ENCODE measurements around the gene LGR4.
"Not testable (repeated sequence)": the region's sequence is repeated elsewhere in the genome, so short reads cannot be mapped to it uniquely, and the experiment has no call there.

The LGR4 gene

DNA sequence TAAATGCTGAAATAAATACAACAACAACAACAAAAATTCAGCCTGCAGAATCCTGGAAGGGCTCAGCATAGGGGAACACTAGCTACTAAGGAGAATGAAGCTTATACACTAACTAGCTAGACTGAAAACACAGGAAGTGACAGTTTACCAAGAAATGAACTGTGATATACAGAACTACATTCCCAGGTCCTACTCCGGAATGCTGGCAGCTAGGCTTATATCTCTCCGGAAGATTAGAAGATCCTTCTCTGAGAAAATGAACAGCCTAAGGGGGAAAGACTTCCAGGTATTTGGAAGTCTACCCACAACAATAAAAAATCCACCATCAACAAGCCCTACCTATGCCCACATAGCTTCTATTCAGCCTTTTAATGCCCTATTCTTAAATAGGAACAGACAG, 140.6 kb downstream of the LGR4 start:
- DNase-seq = no peak

DNA sequence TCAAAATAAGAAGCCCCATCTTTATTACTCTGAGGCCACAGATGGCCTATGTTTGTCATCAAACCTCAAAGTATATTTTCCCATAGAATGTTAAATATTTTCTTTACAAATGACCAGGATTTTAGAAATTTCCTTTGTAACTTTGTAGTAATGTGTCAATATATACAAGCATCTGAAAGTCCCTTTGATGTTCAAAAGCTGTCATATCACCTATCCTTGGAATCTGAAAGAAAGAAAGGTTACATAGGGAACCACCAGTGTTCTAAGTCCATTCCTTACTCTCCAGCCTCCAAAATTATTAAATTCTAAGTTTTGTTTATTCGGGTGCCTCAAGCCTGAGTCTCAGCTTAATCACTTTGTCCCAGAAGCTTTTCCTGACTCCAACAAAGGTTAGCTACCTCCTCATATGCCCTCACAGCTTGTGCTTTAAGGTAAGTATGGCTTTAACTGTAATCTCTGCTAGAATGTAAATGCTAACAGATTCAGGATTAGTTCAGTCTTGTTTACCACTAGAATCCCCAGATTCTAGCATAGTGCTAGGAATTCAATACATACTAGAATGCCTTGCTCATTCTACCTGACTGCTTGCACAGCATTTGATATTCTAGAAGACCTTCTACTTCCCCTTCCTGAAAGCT, 141.8 kb downstream of the LGR4 start:
- DNase-seq = no peak

DNA sequence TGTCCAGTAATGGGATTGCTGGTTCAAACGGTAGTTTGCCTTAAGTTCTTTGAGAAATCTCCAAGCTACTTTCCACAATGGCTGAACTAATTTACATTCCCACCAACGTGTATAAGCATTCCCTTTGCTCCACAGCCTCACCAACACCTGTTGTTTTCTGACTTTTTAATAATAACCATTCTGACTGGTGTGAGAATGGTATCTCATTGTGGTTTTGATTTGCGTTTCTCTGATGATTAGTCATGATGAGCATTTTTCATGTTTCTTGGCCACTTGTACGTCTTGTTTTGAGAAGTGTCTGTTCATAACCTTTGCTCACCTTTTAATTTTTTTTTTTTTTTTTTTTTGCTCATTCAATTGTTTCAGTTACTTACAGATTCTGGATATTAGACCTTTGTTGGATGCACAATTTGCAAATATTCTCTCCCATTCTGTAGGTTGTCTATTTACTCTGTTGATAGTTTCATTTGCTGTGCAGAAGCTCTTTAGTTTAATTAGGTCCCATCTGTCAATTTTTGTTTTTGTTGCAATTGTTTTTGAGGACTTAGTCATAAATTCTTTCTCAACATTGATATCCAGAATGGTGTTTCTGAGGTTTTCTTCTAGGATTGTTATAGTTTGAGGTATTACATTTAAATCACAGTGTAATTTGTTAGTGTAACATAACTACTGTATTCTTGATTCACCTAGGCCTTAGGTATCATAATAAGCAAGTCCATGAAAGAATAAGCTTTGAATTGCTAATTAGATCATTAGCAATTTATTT, 142.5 kb downstream of the LGR4 start:
- DNase-seq = no peak

DNA sequence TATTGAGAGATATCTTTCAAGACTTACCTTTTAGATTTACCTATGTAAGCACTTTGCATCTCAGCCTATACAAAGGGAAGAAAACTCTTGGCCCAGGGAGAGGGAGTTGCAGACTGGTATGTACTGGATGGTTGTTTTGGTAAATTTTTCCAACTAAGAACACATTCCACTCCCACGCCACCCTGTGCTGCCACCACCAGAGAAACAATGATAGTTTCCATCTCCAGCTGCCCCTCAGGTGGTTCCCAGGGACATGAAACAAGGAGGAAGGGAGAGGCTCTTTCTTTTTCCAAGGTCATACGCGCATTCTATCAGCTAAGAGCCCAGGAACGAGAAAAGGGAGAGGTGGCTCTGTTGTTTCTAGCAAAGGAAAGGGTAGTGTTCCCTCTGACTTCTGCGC, 144.0 kb downstream of the LGR4 start:
- no peak for DNase-seq

DNA sequence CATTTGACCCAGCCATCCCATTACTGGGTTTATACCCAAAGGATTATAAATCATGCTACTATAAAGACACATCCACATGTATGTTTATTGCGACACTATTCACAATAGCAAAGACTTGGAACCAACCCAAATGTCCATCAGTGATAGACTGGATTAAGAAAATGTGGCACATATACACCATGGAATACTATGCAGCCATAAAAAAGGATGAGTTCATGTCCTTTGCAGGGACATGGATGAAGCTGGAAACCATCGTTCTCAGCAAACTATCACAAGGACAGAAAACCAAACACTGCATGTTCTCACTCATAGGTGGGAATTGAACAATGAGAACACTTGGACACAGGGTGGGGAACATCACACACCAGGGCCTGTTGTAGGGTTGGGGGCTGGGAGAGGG, 145.5 kb downstream of the LGR4 start:
- not testable (repeated sequence) for DNase-seq

DNA sequence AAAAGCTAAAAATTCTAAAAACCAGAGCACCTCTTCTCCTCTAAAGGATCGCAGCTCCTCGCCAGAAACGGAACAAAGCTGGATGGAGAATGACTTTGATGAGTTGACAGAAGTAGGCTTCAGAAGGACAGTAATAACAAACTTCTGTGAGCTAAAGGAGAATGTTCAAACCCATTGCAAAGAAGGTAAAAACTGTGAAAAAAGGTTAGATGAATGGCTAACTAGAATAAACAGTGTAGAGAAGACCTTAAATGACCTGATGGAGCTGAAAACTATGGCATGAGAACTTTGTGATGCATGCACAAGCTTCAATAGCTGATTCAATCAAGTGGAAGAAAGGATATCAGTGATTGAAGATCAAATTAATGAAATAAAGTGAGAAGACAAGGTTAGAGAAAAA, 150.4 kb downstream of the LGR4 start:
- DNase-seq = not testable (repeated sequence)

DNA sequence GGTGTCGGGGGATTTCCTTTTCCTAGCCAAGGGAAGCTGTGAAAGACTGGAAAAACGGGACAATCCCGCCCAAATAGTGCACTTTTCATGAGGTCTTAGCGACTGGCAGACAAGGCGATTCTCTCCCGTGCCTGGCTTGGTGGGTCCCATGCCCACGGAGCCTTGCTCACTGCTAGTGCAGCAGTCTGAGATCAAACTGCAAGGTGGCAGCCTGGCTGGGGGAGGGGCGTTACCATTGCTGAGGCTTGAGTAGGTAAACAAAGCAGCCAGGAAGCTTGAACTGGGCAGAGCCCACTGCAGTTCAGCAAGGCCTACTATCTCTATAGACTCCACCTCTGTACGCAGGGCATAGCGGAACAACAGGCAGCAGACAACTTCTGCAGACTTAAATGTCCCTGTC, 151.2 kb downstream of the LGR4 start:
- peak in 1 of 2 experiments; percentile 8 for DNase-seq

DNA sequence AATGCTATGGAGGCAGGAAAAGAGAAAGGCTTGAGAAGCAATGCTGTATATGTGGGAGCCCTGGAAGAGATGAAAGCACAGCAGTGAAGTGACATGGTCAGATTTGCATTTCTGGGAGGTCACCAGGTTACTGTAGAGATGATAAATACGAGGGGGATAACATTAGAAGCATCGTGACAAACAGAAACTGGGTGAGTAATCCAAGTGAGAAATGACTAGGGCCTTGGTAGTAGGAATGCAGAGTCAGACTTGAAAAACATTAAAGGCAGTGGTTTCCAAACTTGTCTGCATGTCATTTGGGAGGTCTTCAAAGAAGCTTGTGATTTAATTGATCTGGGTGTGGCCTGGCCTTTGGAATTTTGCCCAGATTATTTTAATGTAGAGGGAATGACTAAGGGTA, 153.5 kb downstream of the LGR4 start:
- DNase-seq = no peak

DNA sequence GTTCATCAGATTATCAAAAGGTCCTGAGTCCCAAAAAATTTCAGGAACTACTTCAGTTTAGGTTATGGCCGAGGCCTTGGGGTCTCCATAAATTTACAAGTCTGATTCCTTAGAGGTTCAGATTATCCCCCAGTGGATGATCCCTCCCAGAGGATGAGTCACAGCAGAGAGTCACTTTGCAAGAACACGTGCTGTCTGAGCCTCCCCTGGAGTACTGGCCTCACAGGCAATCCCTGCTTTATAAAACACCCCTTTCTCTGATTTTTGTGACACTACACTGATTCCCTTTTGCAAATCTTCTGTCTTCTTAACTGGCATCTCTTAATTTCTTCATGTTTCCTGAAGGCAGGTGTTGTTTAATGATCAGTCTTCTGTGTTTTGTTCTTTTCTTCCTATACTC, 154.8 kb downstream of the LGR4 start:
- no peak for DNase-seq

Measured in SHP77 (cell line).